Neural progenitor cell (in vitro differentiated cells): Measurements from ENCODE around the gene TUBG2.

Experiments used
- CTCF ChIP-seq: fragments of 200-600 bp; sonication (generic); IDR thresholded peaks from 2 replicates; pipeline ENCODE4 v1.5.1; 2017; ENCODE audit warnings: antibody characterized with exemption, mild to moderate bottlenecking
- EZH2phosphoT487 ChIP-seq: fragments of 200-600 bp; sonication (generic); IDR thresholded peaks from 2 replicates; pipeline ENCODE4 v1.6.1; 2017; ENCODE audit warnings: antibody characterized with exemption

DNA sequence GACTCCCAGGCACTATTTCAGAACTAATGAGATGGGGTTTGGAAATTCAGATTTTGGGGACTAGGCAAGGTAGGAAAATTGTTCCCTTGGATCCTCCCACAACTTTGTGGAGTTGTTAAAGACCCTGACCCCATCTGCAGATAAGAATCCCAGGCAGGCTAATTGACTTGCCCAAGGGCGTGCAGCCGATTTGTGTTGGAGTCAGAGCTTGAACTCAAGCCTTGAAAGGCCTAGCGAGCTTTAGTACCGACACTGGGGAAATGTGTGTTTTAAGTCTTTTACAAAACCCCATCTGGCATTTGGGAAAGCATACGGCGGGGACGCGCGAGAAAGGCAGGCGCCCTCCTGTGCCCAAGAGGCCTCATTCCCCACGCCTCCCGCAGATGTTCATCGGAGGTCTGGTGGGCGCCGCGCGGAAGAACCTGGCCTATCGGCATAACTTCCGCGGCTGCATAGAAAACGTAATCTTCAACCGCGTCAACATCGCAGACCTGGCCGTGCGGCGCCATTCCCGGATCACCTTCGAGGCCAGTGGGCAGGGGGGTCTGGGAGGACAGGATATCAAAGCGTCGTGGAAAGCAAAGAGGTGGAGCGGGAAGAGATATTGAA lies 27.5 kb downstream of the TUBG2 start:
- TF ChIP-seq CTCF (no peak), EZH2phosphoT487 (no peak)
